Jurkat, Clone E6-1 (cell line): ENCODE measurements around the gene TIMM23.
A peak's percentile ranks its signal among the peaks of the same experiment; 100 is the strongest.
"Not testable (repeated sequence)": the region's sequence is repeated elsewhere in the genome, so short reads cannot be mapped to it uniquely, and the experiment has no call there.

Source experiments
- DNase-seq: peaks from one replicate; pipeline ENCODE4 v3.0.0-alpha.2; 2011; ENCODE audit warnings: low read depth, low spot score
- H3K4me3 ChIP-seq: 2 replicates; pipeline ENCODE4 v1.5.1; 2011; ENCODE audit warnings: mild to moderate bottlenecking, low read length, control low read depth, moderate library complexity

The TIMM23 gene

DNA sequence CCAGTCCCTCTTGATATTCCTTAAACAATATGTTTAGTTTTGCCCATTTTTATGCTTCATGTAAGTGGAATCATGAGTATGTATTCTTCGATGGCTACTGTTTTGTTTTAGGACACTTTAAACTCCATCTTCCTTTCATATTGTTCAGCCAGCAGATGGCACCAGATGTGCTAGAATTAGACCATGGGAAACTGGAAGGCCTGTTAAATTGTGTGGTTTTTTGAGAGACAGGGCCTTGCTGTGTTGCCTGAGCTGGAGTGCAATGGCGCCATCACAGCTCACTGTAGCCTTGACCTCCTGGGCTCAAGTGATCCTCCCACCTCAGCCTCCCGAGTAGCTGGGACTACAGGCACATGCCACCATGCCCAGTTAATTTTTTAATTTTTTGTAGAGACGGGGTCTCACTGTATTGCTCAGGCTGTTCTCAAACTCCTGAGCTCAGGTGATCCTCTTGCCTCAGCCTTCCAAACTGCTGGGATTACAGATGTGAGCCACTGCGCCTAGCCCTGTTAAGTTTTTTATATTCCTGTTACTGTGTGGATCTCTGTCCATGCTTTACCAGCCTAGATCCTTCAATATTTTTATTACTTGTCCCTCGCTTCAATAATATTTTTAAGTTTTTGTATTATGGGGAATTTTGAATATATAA, 11.4 kb downstream of the TIMM23 start:
- peak; percentile 38 for DNase-seq
- not testable (repeated sequence) for H3K4me3 ChIP-seq

DNA sequence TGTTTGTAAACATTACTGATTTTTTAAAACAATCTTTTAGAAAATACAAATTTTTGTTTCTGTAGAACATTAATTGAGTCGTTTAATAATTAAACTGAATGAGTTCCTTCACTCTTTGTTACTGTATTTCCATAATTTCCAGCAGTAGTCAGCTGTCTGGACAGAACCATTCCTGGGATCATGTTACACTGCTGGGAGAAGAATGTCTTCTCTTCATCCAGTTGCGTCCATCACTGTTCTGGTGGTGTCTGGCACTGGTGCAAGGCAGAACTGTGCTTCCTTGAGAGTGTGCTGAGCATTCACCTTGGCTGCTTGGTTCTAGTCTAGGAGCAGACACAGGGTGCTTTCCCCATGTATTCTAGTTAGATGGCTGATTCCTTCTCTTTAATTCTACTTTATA, 12.2 kb downstream of the TIMM23 start:
- not testable (repeated sequence) for DNase-seq, H3K4me3 ChIP-seq

DNA sequence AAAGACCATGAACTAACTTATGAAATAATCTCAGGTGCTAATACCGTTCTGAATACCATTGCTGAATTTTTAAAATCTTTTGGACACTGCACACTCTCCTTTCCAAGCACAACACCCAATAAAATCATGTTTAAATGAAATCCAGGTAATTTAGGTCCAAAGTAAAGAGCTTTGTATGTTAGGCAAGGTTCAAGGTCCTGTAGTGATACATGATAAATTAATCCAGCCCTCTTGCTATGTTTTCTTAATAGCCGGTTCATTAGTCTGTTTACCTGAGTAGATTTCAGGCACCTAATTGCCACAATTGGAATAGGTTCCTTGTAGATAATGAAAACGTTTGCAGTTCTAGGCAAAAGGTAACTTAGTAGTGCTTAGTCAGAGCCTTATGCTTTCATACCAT, 13.3 kb downstream of the TIMM23 start:
- DNase-seq, H3K4me3 ChIP-seq: not testable (repeated sequence)

DNA sequence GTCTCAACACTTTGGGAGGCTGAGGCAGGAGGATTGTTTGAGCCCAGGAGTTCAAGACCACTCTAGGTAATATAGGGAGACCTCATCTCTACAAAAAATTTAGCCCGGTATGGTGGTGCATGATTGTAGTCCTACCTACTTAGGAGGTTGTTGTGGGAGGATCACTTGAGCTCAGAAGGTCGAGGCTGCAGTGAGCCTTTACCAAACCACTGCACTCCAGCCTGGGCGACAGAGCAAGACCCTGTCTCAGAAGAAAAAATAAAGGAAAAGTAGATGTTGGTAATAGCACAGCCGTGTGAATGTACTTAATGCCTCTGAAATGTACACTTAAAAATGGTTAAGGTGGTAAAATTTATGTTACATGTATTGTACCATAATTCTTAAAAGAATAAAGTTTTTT, 25.3 kb downstream of the TIMM23 start:
- DNase-seq: no peak
- H3K4me3 ChIP-seq: no peak overlapping the region

DNA sequence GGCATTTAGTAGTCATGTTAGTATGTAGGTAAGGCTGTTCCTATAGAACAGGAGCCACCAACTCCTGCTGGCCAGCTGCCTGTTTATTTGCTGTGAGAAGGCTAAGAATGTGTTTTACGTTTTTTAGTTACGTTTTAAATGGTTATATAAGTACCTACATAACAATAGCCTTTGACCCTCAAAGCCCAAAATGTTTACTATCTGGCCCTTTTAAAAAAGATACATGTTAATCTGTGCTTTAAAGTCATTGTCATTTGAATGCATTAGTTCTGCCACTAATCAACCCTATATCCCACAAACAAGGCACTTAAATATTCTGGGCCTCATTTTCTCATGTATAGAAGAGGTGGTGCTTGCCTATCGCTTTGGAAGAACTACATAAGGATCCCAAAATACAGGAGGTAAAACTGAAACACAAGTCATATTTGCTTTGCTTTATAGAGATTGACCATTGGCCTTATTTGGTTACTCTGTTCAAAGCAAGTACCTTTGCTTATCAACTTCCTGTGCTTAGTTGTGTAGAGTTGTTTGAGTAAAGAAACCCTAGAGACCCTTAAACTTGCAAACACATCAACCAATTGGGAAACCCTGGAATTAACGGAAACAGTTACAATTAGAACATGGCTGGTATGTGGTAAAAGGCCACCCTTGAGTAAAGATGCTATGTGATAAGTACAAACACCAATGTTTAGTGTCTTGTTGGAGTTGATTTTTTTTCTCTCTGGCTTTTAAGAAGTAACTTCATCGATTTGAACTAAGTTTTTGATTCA, 25.9 kb downstream of the TIMM23 start:
- no peak overlapping the region for H3K4me3 ChIP-seq
- DNase-seq: no peak

DNA sequence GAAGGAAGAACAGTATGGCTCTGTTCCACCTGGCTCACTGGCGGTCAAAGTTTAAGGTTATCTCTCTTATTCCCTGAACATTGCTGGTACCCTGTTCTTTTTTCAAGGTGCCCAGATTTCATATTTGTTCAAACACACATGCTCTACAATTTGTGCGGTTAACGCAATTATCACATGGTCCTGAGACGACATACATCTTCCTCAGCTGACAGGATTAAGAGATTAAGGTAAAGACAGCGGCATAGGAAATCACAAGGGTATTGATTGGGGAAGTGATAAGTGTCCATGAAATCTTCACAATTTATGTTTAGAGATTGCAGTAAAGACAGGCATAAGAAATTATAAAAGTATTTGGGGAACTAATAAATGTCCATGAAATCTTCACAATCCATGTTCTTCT, 27.7 kb downstream of the TIMM23 start:
- DNase-seq, H3K4me3 ChIP-seq: not testable (repeated sequence)

DNA sequence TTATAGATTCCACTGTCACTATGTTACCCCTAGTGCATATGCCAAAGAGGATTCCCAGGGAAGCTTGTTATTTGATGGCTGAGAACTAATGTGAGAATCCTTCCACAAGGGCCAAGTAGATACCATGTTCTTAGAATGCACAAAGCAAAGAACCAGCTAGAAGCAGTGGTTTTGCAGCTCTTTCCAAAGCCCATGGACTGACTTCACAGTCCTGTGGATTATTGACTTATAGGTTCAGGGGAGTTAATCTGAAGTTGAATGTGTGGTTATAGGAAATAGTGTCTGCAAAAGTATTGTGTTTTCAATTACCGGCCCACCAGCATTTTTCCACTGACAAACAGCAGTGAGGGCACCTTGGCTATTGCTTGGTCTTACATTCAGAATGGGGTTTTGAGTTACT, 28.2 kb downstream of the TIMM23 start:
- no peak overlapping the region for H3K4me3 ChIP-seq
- no peak for DNase-seq

DNA sequence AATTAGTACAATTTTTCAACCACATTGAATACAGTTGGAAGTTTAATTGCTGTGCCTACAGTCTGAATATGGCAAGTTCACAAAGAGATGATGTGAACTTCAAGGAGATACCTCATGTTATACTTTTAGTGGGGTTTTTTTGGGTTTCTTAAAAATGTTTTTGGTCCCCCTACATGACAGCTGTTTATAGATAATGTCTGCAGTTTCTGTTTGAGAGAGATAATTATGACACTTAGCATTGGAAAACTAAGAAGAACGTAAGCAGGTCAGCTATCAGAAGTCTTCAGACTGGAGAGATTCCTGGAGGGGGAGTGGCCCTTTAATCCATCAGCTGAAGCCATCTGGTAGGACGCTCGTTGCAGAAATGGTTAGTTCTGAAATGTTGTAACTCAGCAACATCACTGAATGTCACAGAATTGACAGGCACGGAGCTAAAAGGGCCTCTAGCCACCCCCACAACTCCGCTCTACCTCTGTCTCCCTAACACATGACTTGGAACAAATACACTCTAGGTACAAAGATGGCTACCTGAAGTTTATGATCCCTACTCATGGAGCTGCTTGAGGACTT, 29.0 kb downstream of the TIMM23 start:
- no peak for DNase-seq
- no peak overlapping the region for H3K4me3 ChIP-seq

DNA sequence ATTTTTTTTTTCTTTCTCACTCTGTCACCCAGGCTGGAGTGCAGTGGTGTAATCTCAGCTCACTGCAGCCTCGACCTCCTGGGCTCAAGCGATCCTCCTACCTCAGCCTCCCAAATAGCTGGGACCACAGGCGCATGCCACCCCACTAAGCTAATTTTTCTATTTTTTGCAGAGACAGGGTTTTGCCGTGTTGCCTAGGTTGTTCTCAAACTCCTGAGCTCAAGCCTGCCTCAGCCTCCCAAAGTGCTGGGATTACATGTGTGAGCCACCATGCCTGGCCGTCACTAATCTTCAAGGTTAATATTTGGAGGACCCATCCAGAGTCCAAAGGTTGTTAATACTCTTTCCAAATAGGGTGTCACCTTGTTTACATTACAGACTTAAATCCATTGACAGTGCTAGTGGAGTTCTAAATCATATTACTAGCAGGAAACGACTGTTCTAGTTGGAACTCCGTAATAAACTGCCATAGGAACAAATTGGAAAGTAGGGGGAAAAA, 29.9 kb downstream of the TIMM23 start:
- DNase-seq, H3K4me3 ChIP-seq: not testable (repeated sequence)

DNA sequence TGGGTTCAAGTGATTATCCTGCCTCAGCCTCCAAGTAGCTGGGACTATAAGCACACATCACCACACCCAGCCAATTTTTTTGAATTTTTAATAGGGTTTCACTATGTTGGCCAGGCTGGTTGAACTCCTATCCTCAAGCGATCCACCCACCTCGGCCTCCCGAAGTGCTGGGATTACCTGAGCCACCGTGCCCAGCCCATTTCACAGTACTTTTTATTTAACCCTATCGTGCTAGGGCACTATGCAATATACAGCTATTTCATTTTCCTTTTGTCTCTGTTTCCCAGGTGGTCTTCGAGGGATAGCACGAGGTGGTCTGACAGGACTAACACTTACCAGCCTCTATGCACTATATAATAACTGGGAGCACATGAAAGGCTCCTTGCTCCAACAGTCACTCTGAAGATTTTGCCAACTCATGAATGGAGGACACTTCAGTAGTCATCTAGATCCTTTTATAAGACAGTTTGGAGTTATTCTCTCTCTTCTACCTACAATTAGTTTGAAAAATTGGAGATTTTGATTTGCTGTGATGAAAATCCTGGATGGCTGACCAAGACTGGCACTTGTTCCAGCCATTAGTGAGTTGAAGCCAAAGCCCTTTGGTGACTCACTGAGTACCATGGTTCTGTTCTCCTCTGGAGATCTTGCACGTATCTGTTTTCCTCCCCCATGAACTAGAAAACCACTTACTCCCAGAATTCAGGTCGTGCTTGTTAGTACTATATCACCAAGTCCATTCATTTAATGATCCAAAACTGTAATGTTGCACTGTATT, 30.8 kb downstream of the TIMM23 start:
- no peak for DNase-seq
- no peak overlapping the region for H3K4me3 ChIP-seq

DNA sequence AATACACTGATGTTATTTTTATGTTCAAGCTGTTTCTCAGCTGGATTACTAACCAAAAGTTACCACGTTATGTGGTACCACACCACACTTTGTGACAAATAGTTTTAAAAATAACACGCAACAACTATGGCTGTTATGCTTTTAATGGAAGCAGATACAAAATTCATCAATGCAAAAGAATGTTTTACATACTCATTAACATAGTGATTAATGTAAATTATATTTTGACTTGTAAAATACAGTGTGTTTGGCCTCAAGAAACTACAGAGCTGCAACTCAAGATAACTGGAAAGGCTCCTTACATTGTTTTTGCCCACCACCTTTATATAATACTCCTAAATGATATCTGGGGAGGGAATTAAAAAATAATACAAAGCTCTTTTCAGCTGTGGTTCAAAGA, 32.7 kb downstream of the TIMM23 start:
- no peak for DNase-seq
- H3K4me3 ChIP-seq: no peak overlapping the region

DNA sequence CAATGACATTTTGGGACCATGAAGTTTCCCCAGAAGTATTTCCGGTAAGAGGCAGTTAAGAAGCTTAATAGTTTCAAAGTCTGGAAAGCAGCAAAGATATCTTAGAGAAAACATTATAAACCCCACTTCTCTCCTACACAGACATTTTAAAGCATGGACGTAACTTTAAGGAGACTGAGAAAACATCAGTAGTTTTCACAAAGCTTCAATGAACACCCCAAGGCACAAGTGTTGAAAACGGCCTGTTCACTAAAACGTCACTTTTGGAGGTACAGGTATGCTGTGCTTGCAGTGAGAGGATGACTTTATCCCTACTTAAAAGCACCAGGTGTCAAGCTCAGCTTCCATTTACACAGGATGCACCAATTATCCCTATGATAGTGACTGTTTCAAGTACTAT, 33.1 kb downstream of the TIMM23 start:
- H3K4me3 ChIP-seq: no peak overlapping the region
- DNase-seq: no peak

DNA sequence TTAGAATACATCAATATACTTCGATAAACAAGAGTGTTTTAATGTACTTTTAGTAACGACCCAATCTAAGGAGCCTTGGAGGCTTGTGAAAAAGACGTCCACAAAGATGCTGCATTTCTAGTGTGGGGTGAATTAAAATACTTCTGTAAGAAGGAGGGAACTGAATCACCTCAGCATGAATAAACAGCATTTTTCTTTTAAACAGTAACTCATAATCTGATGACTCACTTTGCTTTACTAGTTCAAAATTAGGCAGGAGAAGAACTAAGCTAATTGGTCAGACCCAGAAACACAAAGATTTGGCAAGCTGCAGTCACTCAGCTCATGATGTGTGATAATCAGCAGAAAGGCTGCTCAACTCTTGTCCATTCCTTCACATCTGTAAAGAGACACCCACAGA, 33.9 kb downstream of the TIMM23 start:
- no peak for DNase-seq
- no peak overlapping the region for H3K4me3 ChIP-seq

DNA sequence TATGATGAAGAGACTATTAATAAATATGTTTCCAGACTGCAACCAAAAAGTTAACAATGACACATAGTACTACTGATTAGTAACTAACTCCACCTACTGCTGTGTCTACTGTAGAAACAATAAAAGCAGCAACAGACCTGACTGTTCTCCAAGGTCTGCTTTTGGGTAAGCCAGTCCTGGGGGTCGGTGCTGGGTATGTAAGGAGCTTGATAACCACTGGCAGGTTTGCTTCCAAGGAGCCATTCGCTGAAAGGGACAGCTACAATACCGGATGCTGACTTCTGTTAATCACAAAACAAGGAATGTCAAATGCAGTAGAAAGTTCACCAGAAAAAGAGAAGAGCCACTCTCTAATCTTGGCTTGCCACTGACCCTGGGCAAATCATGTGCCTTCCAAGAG, 40.5 kb downstream of the TIMM23 start:
- no peak for DNase-seq
- H3K4me3 ChIP-seq: no peak overlapping the region

DNA sequence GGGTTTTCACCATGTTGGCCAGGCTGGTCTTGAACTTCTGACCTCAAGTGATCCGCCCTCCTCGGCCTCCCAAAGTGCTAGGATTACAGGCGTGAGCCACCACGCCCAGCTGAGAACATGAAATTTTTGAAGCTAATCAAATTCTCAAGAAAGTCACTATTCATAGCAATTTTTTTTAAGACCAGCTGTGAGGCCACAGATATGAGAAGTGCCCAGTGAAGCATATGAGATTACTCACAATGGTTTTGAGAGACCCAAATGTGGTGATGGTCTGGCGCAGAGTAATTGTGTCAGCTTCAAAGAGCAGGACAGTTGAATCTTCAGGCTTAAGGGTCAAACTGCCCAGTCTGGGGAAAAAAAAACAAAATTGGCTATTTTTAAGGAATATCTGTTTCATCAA, 41.9 kb downstream of the TIMM23 start:
- H3K4me3 ChIP-seq: no peak overlapping the region
- DNase-seq: no peak

DNA sequence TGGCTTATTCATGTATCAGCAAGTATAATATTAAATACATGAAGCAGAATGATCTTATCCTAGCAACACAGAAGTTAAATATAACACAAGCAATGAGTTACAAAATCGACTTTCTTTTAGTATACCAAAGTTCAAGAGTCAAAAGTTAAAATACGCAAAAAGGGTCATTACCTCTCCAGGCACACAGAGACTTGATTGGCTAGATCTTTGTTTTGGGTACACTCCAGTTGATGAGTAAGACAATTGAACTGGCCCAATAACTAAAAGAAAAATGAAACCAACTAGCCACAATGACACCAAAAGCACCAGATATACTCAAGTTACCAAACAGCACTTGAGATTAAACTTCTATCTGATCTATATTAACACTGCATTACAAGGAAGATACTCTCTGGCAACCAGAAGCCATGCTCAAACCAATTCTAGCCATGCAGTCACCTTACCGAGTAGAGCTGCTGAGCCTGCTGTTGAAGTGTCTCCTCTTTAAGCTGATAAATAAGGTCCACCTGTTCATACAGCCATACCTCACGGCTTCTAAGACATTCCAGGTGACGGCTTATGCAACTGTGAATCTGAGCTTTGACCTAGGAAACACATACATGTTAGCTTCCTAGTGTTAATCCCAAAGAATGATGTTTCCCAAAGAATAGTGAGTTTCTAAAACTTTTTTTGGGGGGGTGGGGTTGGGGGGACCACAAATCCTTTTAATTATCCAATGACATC, 42.6 kb downstream of the TIMM23 start:
- H3K4me3 ChIP-seq: no peak overlapping the region
- no peak for DNase-seq

DNA sequence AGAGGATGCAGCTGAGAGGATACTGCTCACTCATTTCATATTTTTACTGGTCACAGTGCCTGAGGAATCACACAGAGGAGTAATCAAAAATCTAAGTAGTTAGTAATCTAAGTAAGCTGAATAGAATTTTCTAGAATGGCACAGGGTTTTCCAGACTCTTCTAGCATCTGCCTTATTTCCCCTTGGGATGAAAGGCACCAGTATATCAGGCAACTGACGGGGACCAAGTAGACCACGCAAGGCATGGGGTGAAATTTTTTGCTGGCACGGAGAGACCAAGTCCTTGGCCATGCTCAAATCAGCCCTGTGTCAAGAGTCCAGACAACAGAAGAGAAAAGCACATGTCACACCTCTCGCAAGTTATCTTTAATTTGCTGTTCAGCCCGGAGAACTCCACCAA, 43.9 kb downstream of the TIMM23 start:
- no peak for DNase-seq
- no peak overlapping the region for H3K4me3 ChIP-seq

DNA sequence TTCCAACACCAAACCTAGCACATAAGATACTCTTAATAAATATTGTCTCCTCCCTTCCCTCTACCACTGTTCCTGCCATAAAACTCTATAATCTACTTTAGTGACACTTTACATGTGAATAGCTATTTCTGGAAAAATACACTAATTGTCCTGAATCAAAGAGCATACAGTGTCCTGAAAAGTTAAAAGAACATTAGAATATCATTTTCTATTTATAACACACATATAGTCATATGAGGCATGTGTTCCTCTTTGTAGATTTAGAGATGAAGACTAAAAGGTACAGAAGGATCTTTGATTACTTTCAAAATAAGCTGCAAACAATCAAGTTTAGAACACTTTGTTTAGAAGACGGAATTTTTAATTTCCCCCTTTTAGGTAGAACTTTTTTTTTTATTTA, 44.5 kb downstream of the TIMM23 start:
- DNase-seq: no peak
- H3K4me3 ChIP-seq: no peak overlapping the region

DNA sequence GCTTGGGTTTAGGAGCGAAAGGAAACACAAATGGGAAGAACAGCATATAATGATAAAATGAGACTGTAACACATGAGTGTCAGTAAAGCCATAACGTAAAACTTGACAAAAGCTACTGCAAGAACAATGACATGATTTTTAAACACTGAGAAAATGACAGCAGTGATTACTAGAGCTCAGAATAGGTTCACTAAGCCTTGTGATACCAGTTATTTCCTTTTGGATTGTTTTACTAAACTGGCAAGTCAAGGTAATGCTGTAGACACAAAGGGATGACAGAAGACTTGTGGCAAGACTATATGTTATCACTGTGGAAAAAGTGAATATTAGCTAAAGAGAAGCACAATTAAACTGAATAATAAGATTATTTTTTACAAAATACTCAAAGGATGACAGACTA, 45.4 kb downstream of the TIMM23 start:
- DNase-seq: no peak
- H3K4me3 ChIP-seq: no peak overlapping the region
